ENCODE results near the gene ASCL5.

ASCL5 gene

GRCh38 chr1:201137579-201138310 is 10.8 kb upstream of the ASCL5 start:
- H3K4me3 ChIP-seq (ENCODE audit: low read depth, low read length): no peak overlapping the region
- no peak for TF ChIP-seq CTCF (IDR thresholded peaks at IDR 0.05; ENCODE audit: low read depth, low read length)
- TF ChIP-seq MYC (IDR thresholded peaks at IDR 0.05; ENCODE audit: low read depth, low read length): no peak
- TF ChIP-seq POLR2A (IDR thresholded peaks at IDR 0.05; ENCODE audit: extremely low read depth, insufficient read length): no peak
- DNase-seq (ENCODE audit: low read depth): no peak

GRCh38 chr1:201137024-201137392 is 10.0 kb upstream of the ASCL5 start:
- TF ChIP-seq POLR2A (IDR thresholded peaks at IDR 0.05; ENCODE audit: extremely low read depth, insufficient read length) (no peak), MAX (IDR thresholded peaks at IDR 0.05; ENCODE audit: low read depth, low read length) (no peak), MYC (IDR thresholded peaks at IDR 0.05; ENCODE audit: low read depth, low read length) (no peak), CTCF (IDR thresholded peaks at IDR 0.05; ENCODE audit: low read depth, low read length) (no peak)
- DNase-seq (ENCODE audit: low read depth): no peak
- no peak overlapping the region for H3K4me3 ChIP-seq (ENCODE audit: low read depth, low read length)

GRCh38 chr1:201136355-201137023 is 9.5 kb upstream of the ASCL5 start:
- DNase-seq (ENCODE audit: low read depth): no peak
- H3K4me3 ChIP-seq (ENCODE audit: low read depth, low read length): no peak overlapping the region
- no peak for TF ChIP-seq MYC (IDR thresholded peaks at IDR 0.05; ENCODE audit: low read depth, low read length)
- no peak for TF ChIP-seq MAX (IDR thresholded peaks at IDR 0.05; ENCODE audit: low read depth, low read length)
- TF ChIP-seq CTCF (IDR thresholded peaks at IDR 0.05; ENCODE audit: low read depth, low read length): no peak
- no peak for TF ChIP-seq POLR2A (IDR thresholded peaks at IDR 0.05; ENCODE audit: extremely low read depth, insufficient read length)

GRCh38 chr1:201134405-201134804 is 7.4 kb upstream of the ASCL5 start:
- no peak for DNase-seq (ENCODE audit: low read depth)
- H3K4me3 ChIP-seq (ENCODE audit: low read depth, low read length): no peak overlapping the region
- TF ChIP-seq MAX (IDR thresholded peaks at IDR 0.05; ENCODE audit: low read depth, low read length) (no peak), MYC (IDR thresholded peaks at IDR 0.05; ENCODE audit: low read depth, low read length) (no peak), POLR2A (IDR thresholded peaks at IDR 0.05; ENCODE audit: extremely low read depth, insufficient read length) (no peak), CTCF (IDR thresholded peaks at IDR 0.05; ENCODE audit: low read depth, low read length) (no peak)

- TF ChIP-seq MAX (IDR thresholded peaks at IDR 0.05; ENCODE audit: low read depth, low read length) (no peak), POLR2A (IDR thresholded peaks at IDR 0.05; ENCODE audit: extremely low read depth, insufficient read length) (no peak), CTCF (IDR thresholded peaks at IDR 0.05; ENCODE audit: low read depth, low read length) (no peak), MYC (IDR thresholded peaks at IDR 0.05; ENCODE audit: low read depth, low read length) (no peak)
- no peak overlapping the region for H3K4me3 ChIP-seq (ENCODE audit: low read depth, low read length)
- DNase-seq (ENCODE audit: low read depth): no peak
Observed at GRCh38 chr1:201131398-201131797, 4.4 kb upstream of the ASCL5 start.

All from NB4 (cell line).